HG02642 (cell line): ENCODE results near the gene SLC35B4.
"Not testable (repeated sequence)": the region's sequence is repeated elsewhere in the genome, so short reads cannot be mapped to it uniquely, and the experiment has no call there.

Experiments used
- ATAC-seq: cut with Tn5 transposase; IDR thresholded peaks from one replicate; pipeline ENCODE4 v1.9.1; 2021; ENCODE audit warnings: mild to moderate bottlenecking; ENCODE audit not compliant: unreplicated experiment, poor library complexity

Gene SLC35B4

GRCh38 chr7:134297489-134297888 lies 19.2 kb downstream of the SLC35B4 start:
- ATAC-seq = no peak

DNA sequence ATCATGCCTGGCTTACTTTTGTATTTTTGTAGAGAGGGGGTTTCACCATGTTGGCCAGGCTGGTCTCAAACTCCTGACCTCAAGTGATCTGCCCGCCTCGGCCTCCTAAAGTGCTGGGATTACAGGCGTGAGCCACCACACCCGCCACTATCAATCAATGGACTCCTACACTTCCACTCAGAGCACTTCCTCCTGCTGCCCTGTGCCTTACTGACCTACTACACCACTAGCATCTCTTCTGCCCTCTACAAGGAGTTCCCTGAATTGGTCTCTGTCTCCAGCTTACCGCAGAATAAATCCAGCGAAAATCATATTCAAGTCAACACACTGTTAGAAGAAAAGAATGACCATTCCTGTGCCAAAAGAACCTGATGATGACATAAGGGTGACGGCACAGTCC lies 20.7 kb downstream of the SLC35B4 start:
- ATAC-seq = not testable (repeated sequence)

- ATAC-seq = peak; percentile 100
Observed at GRCh38 chr7:134293002-134293740, 23.6 kb downstream of the SLC35B4 start.

DNA sequence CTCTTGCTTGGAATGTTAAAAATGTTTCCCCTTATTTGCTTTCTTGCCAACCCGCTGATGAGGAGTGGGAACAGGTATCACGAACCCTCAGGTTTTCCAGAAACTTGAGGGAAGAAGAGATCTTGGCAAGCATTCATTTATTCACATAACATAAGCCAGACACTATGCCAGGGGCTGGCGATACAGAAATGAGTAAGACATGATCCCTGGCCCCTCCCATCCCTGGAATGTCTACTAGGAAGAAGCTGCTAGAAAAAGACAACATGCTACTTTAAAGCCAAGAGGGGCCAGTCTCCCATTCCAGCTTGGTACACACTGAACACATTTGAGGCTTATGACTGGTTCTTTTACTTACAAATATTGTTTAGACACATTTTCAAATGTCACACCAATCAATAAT lies 26.4 kb downstream of the SLC35B4 start:
- no peak for ATAC-seq

- no peak for ATAC-seq
Observed at GRCh38 chr7:134289841-134290240, 26.9 kb downstream of the SLC35B4 start.

- ATAC-seq = no peak
Observed at GRCh38 chr7:134289423-134289822, 27.3 kb downstream of the SLC35B4 start.

DNA sequence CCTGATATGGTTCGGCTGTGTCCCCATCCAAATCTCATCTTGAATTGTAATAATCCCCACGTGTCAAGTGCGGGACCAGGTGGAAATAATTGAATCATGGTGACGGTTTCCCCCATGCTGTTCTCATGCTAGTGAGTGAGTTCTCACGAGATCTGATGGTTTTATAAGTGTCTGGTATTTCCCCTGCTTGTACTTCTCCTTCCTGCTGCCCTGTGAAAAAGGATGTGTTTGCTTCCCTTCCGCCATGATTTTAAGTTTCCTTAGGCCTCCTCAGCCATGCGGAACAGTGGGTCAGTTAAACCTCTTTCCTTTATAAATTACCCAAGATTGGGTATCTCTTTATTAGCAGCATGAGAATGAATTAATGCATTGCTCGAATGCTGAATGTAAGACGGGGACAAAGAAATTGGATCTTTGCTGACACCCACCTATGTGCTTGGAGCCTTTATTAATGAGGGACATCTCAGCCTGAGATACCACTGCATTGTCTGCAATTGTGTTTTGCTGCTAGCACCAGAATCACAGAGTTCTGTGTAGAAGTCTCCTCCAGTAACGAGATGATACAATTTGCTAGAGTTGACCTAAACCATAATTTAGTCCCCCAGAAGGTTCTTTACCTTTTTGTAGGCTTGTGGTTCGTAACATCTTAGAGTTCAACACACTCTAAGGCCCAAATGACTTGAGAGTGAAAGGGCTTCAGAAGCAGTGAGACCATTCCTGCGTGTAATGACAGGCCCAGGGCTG lies 28.6 kb downstream of the SLC35B4 start:
- no peak for ATAC-seq

GRCh38 chr7:134284952-134285351 lies 31.8 kb downstream of the SLC35B4 start:
- no peak for ATAC-seq

DNA sequence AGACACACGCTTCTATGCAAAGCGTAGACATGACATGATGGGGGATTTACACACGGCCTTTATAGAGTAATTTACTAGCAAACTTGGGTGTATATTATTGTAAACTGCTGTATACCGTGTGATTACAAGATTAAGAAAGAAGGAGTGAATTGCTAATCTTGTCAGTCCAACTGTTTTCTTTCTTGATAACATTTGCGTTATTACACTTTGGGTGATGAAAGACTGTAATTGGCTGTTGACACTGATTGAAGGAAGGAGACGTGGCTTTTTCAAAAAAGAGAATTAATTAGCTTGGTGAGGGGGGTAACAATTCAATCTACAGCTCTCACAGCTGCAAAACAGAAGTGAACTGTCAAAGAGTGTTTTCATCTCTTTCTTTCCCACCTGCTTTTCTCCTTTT lies 32.7 kb downstream of the SLC35B4 start:
- no peak for ATAC-seq

GRCh38 chr7:134280508-134280907 lies 36.2 kb downstream of the SLC35B4 start:
- no peak for ATAC-seq

DNA sequence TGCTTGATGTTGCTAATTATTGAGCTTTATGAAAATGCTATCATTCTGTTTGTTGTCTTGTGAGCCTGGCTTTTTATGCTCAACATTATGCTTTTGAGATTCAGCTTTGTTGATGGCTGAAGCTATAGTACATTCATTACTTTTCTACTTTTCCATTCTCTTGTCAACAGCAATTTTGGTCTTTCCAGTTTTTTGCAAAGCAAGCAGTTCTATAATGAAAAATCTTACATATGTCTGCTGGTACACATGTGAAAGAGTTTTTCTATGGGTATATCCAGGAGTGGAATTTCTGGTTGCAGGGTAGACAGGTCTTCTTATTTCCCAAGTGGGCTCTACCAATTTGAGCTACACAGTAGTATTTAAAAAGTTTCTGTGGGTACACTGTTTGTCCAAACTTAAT lies 36.8 kb downstream of the SLC35B4 start:
- ATAC-seq = no peak

- no peak for ATAC-seq
Observed at GRCh38 chr7:134279336-134279735, 37.4 kb downstream of the SLC35B4 start.

- no peak for ATAC-seq
Observed at GRCh38 chr7:134278502-134279153, 38.1 kb downstream of the SLC35B4 start.

- ATAC-seq = no peak
Observed at GRCh38 chr7:134276951-134277350, 39.8 kb downstream of the SLC35B4 start.

- no peak for ATAC-seq
Observed at GRCh38 chr7:134262322-134262721, 54.4 kb downstream of the SLC35B4 start.

GRCh38 chr7:134255814-134256213 lies 60.9 kb downstream of the SLC35B4 start:
- ATAC-seq = no peak

GRCh38 chr7:134254311-134254710 lies 62.4 kb downstream of the SLC35B4 start:
- no peak for ATAC-seq

DNA sequence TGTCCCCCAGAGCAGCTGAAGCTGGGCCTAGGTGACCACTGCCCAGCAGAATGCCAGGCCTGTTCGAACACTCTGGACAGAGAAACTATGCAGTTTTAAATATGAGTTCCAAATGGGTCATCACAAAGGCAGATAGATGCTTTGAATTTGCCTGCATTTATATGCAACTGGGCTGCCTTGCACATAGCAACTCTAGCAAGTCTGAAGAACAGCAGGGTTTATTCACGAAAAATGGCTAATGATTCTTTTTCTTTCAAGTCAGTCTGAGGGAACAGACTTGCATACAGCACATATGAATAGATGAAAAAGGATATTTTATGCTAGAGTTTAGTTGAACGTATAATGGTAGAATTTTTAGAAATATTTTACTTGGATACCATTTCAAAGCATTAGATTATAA lies 68.5 kb downstream of the SLC35B4 start:
- ATAC-seq = no peak

- ATAC-seq = no peak
Observed at GRCh38 chr7:134246761-134247160, 70.0 kb downstream of the SLC35B4 start.

DNA sequence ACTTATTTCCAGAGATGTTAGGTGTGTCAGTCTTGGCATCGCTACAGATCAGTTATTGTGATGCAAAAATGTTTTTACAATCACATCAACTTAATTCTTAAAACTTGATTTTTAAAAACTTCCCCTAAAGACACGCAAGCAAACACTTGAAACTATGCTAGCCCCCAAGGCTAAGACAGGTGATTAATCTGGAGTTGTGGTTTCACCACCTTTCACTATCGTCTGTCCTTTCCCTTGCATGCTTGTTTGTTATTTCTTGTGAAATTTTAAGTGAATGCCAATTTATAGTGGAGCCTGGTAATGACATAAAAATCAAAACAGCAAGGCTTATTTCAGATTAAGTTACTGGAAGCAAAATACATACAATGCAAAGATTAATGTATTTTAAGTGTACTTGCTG lies 70.4 kb downstream of the SLC35B4 start:
- no peak for ATAC-seq

GRCh38 chr7:134245253-134245652 lies 71.5 kb downstream of the SLC35B4 start:
- no peak for ATAC-seq
